HL-60 (cell line): ENCODE results near the gene PACS1.

Experiments
- CTCF ChIP-seq: IDR thresholded peaks from one replicate; pipeline ENCODE4 v1.5.1; 2011; ENCODE audit warnings: low read length, control low read depth, inconsistent platforms; ENCODE audit not compliant: insufficient read depth
- POLR2AphosphoS5 ChIP-seq: IDR thresholded peaks from 2 replicates; pipeline ENCODE4 v1.6.1; 2012; ENCODE audit warnings: low read depth
- REST ChIP-seq: IDR thresholded peaks from 2 replicates; pipeline ENCODE4 v1.6.1; 2012; ENCODE audit warnings: low read depth; ENCODE audit not compliant: insufficient replicate concordance

DNA sequence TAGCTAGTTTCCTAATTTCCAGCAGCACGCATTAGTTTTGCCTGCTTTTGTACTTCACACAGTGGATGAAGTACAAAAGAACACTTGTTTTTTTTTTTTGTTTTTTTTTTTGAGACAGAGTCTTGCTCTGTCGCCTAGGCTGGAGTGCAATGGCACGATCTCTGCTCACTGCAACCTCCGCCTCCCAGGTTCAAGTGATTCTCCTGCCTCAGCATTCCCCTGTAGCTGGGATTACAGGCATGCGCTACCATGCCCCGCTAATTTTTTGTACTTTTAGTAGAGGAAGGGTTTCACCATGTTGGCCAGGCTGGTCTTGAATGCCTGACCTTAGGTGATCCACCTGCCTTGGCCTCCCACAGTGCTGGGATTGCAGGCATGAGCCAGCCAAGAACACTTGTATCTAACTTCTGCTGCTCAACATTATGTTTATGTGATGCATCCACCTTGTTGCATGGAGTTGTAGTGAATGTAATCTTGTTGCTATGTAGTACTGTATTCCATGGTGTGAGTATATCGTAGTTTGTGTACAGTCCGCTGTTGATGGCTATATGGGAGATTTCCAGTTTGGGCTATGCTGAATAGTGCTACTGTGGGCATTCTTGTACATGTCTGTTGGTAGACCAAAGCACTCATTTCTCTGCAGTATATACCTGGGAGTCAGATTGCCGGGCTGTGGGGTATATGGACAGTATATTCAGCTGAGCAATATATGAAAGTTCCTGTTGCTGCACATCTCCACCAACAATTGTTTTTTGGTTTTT is 17.3 kb downstream of the PACS1 start:
- TF ChIP-seq CTCF (no peak), REST (no peak), POLR2AphosphoS5 (no peak)
